ENCODE data around the gene CRYAB.
"Not testable (repeated sequence)": the region's sequence is repeated elsewhere in the genome, so short reads cannot be mapped to it uniquely, and the experiment has no call there.

Gene CRYAB

GRCh38 chr11:111933176-111933575 lies 21.6 kb upstream of the CRYAB start:
- DNase-seq, result not testable (repeated sequence)

- DNase-seq, result no peak
Observed at GRCh38 chr11:111932611-111932950, 21.0 kb upstream of the CRYAB start.

- no peak for DNase-seq
Observed at GRCh38 chr11:111930472-111930871, 18.9 kb upstream of the CRYAB start.

GRCh38 chr11:111926505-111927391 lies 15.2 kb upstream of the CRYAB start:
- DNase-seq, result peak; percentile 97 to 98

- no peak for DNase-seq
Observed at GRCh38 chr11:111925953-111926352, 14.4 kb upstream of the CRYAB start.

- no peak for DNase-seq
Observed at GRCh38 chr11:111923951-111924350, 12.4 kb upstream of the CRYAB start.

GRCh38 chr11:111923351-111923788 lies 11.8 kb upstream of the CRYAB start:
- no peak for DNase-seq

GRCh38 chr11:111922803-111923202 lies 11.2 kb upstream of the CRYAB start:
- DNase-seq, result no peak

- no peak for DNase-seq
Observed at GRCh38 chr11:111921541-111922230, 10.1 kb upstream of the CRYAB start.

GRCh38 chr11:111920908-111921307 lies 9.3 kb upstream of the CRYAB start:
- DNase-seq, result no peak

GRCh38 chr11:111918390-111919256 lies 7.1 kb upstream of the CRYAB start, which contains the start of gene C11orf52:
Gene C11orf52, plus strand, starts transcription at chr11:111918913. Its CDS starts 60 bp downstream, at chr11:111918973.
- DNase-seq, result no peak

GRCh38 chr11:111917788-111918187 lies 6.2 kb upstream of the CRYAB start:
- DNase-seq, result no peak

GRCh38 chr11:111917312-111917711 lies 5.7 kb upstream of the CRYAB start:
- no peak for DNase-seq

- no peak for DNase-seq
Observed at GRCh38 chr11:111916768-111917167, 5.2 kb upstream of the CRYAB start.

GRCh38 chr11:111913997-111914396 lies 2.4 kb upstream of the CRYAB start:
- no peak for DNase-seq

- no peak for DNase-seq
Observed at GRCh38 chr11:111913031-111913861, 1.7 kb upstream of the CRYAB start.

- DNase-seq, result no peak
Observed at GRCh38 chr11:111912535-111912934, 965 bp upstream of the CRYAB start, which contains the start of gene HSPB2. Gene HSPB2, plus strand, starts transcription at chr11:111912734. Its CDS starts 96 bp downstream, at chr11:111912830.

GRCh38 chr11:111910676-111911562 lies 651 bp downstream of the CRYAB start:
- DNase-seq, result no peak

- DNase-seq, result no peak
Observed at GRCh38 chr11:111909378-111909777, 2.2 kb downstream of the CRYAB start.

- no peak for DNase-seq
Observed at GRCh38 chr11:111908639-111909305, 2.8 kb downstream of the CRYAB start.
